ENCODE results near the gene HOXB2. TPM values are rescaled to one million over a fixed set of nuclear protein-coding genes. Genes with fewer than 3 reads are reported as not detected.

Gene HOXB2
- total and polyA plus RNA-seq, 9 of the 15 experiments (the other 6 are each of a cell fraction or from before 2014, with no cell fraction given) = 2.1 to 97.7 (median 21.2) TPM

DNA sequence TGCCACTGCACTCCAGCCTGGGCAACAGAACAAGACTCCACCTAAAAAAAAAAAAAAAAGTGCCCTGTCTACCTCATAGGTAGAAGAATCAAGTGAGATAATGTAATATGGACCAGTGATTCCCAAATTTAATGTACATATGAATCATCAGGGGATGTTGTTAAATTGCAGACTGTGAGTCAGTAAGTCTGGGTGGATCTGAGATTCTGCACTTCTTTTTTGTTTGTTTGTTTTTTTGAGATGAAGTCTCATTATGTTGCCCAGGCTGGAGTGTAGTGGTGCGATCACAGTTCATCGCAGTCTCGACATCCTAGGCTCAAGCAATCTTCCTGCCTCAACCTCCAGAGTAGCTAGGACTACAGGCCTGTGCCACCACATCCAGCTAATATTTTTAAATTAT is 45.7 kb downstream of the HOXB2 start:
- CTCF ChIA-PET (ENCODE audit: low intra/inter-chr PET ratio) = no interaction called here
- H3K4me1 ChIP-seq (replicated peaks in 1 of 2; ENCODE audit: control insufficient read depth in 2 of 2, insufficient read depth in 2 of 2, low read length in 2 of 2) = peaks cover 7 to 34% of the 10 kb centered on the region in 2 experiments; a peak in 3 of 5 replicates
- no peak for DNase-seq (ENCODE audit: extremely low read depth in 1 of 4, low spot score in 3 of 4)
- no peaks in the 10 kb centered on the region for H3K36me3 ChIP-seq (ENCODE audit: control insufficient read depth, insufficient read depth, low read length)
- no peak overlapping the region for H3K4me2 ChIP-seq (ENCODE audit: insufficient read depth, low read length)
- 100% methylated on average over 3 of the region's 3 CpGs for WGBS (ENCODE audit: insufficient coverage, low coverage, missing lambda C conversion rate)
- H3K4me3 ChIP-seq = no peak overlapping the region
- POLR2A ChIA-PET = interaction anchor here (0.8 to 1.4 kb wide), 2 partner anchors 10 to 34 kb away, joined by 3 to 5 read pairs; no protein-coding TSS in a partner anchor
- H3K9me3 ChIP-seq (replicated peaks; ENCODE audit: control insufficient read depth, insufficient read depth, low read depth, low read length) = no peaks in the 10 kb centered on the region
- H3K27ac ChIP-seq (ENCODE audit: extremely low read depth, low read depth, low read length) = no peak overlapping the region
- H4K20me1 ChIP-seq (replicated peaks; ENCODE audit: control insufficient read depth, insufficient read depth, low read length) = no peaks in the 10 kb centered on the region
- no peaks in the 10 kb centered on the region for H3K27me3 ChIP-seq (ENCODE audit: control insufficient read depth in 2 of 2, insufficient read depth in 2 of 2, low read length in 2 of 2)
- intact Hi-C loops (cut with micrococcal nuclease) = no loop called here
- FAIRE-seq = no peak
- BruUV-seq (replicated peaks) = no TSS peak
- no peaks in the 10 kb centered on the region for H3K9me1 ChIP-seq (ENCODE audit: control insufficient read depth, insufficient read depth, low read length)
- H3K9ac ChIP-seq (ENCODE audit: insufficient read depth in 1 of 2, low read depth in 2 of 2, low read length in 2 of 2) = no peak overlapping the region
- no peak for ATAC-seq
- in situ Hi-C loops (cut with MboI) = no loop called here
- H2AFZ ChIP-seq (ENCODE audit: low read depth, low read length) = no peak overlapping the region
- H3K79me2 ChIP-seq (ENCODE audit: control insufficient read depth, insufficient read depth, low read length) = no peaks in the 10 kb centered on the region
- TF ChIP-seq, protein P1, sequence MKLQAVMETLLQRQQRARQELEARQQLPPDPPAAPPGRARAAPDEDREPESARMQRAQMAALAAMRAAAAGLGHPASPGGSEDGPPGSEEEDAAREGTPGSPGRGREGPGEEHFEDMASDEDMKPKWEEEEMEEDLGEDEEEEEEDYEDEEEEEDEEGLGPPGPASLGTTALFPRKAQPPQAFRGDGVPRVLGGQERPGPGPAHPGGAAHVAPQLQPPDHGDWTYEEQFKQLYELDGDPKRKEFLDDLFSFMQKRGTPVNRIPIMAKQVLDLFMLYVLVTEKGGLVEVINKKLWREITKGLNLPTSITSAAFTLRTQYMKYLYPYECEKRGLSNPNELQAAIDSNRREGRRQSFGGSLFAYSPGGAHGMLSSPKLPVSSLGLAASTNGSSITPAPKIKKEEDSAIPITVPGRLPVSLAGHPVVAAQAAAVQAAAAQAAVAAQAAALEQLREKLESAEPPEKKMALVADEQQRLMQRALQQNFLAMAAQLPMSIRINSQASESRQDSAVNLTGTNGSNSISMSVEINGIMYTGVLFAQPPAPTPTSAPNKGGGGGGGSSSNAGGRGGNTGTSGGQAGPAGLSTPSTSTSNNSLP (IDR thresholded peaks at IDR 0.05; ENCODE audit: borderline replicate concordance, low read depth, low read length) = no peak
- TF ChIP-seq BRCA1 (IDR thresholded peaks at IDR 0.05) = no peak
- no peak for TF ChIP-seq BRCA1 (CRISPR knock-in tag; IDR thresholded peaks at IDR 0.05)
- TF ChIP-seq TRIM24 (IDR thresholded peaks at IDR 0.05) = no peak
- no peak for TF ChIP-seq EGR1 (conservative IDR thresholded peaks at IDR 0.05)
- TF ChIP-seq POLR2AphosphoS5 (IDR thresholded peaks at IDR 0.05; ENCODE audit: control insufficient read depth, insufficient read depth, low read depth, low read length) = no peak
- TF ChIP-seq ETV5 (CRISPR knock-in tag; IDR thresholded peaks at IDR 0.05; ENCODE audit: low read depth) = no peak
- TF ChIP-seq FOXA3 (CRISPR knock-in tag; conservative IDR thresholded peaks at IDR 0.05 in 1 of 2, IDR thresholded peaks at IDR 0.05 in 1 of 2) = no peak
- no peak for TF ChIP-seq NONO (IDR thresholded peaks at IDR 0.05; ENCODE audit: low read depth in 2 of 2, low read length in 1 of 2)
- TF ChIP-seq, protein P2, sequence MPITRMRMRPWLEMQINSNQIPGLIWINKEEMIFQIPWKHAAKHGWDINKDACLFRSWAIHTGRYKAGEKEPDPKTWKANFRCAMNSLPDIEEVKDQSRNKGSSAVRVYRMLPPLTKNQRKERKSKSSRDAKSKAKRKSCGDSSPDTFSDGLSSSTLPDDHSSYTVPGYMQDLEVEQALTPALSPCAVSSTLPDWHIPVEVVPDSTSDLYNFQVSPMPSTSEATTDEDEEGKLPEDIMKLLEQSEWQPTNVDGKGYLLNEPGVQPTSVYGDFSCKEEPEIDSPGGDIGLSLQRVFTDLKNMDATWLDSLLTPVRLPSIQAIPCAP (CRISPR knock-in tag; IDR thresholded peaks at IDR 0.05; ENCODE audit: borderline replicate concordance) = no peak
